ENCODE measurements around the gene SEC14L1. TPM values are rescaled to one million over a fixed set of nuclear protein-coding genes. Genes with fewer than 3 reads are reported as not detected.
A peak's percentile ranks its signal among the peaks of the same experiment; 100 is the strongest.

Gene SEC14L1
- total RNA-seq, 6 donors from 2014 or later: 100 to 291 (median 145) TPM

GRCh38 chr17:77196251-77196650, 55.5 kb downstream of the SEC14L1 start:
- Histone ChIP-seq H3K27ac (no peak overlapping the region), H3K4me1 (peaks cover 0 to 2% (median 0%) of the 10 kb centered on the region in 4 donors), H3K4me3 (no peak overlapping the region), H3K27me3 (no peaks in the 10 kb centered on the region), H3K9me3 (no peaks in the 10 kb centered on the region), H3K36me3 (peaks cover 41 to 100% (median 84%) of the 10 kb centered on the region in 4 donors)
- DNase-seq: no peak
- 82 to 92% methylated on average over 5 of the region's 5 CpGs for WGBS, 2 donors
- TF ChIP-seq EP300 (IDR thresholded peaks at IDR 0.05): no peak
- no peak for TF ChIP-seq POLR2A (IDR thresholded peaks at IDR 0.05)
- no peak for TF ChIP-seq POLR2AphosphoS5 (IDR thresholded peaks at IDR 0.05)
- no peak for ATAC-seq (ENCODE audit: low FRiP score in 2 of 2)

DNA sequence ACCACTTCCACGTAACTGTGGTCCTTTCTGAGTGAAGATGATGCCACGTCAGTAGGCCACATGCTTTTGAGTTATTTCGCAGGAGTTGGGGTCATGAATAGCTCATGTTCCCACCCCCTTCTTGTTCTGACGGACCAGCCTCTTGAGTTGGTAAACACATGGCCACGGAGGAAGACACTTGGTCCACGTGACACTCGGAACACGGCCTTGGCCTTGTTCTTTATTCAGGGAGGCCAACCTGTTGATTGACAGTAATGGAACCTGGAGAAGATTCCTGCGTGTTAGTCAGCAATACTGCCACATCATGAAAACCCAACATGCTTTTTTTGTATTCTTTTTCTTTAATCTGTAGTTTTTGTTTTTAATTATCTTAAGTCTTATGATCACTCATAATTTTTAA, 56.3 kb downstream of the SEC14L1 start:
- H3K36me3 ChIP-seq: peaks cover 46 to 100% (median 85%) of the 10 kb centered on the region in 4 donors
- no peak for TF ChIP-seq EP300 (IDR thresholded peaks at IDR 0.05)
- ATAC-seq (ENCODE audit: low FRiP score in 2 of 2) (no peak), DNase-seq (peak in 1 of 2 donors; percentile 10)
- peak overlapping the region in 1 of 4 donors; percentile 11 for H3K27ac ChIP-seq
- no peaks in the 10 kb centered on the region for H3K27me3 ChIP-seq
- H3K4me1 ChIP-seq: peaks cover 0 to 6% (median 0%) of the 10 kb centered on the region in 4 donors
- no peak overlapping the region for H3K4me3 ChIP-seq
- H3K9me3 ChIP-seq: no peaks in the 10 kb centered on the region
- WGBS, 2 donors: 89 to 95% methylated on average over 9 of the region's 9 CpGs

GRCh38 chr17:77200711-77201110, 59.9 kb downstream of the SEC14L1 start:
- peak in 1 of 2 donors; percentile 14 for DNase-seq
- Histone ChIP-seq H3K36me3 (peaks cover 44 to 99% (median 85%) of the 10 kb centered on the region in 4 donors), H3K4me3 (no peak overlapping the region), H3K27me3 (no peaks in the 10 kb centered on the region), H3K9me3 (no peaks in the 10 kb centered on the region), H3K4me1 (peaks cover 5 to 15% (median 7%) of the 10 kb centered on the region in 4 donors), H3K27ac (peak overlapping the region; percentile 3 to 63 (median 38))
- ATAC-seq (ENCODE audit: low FRiP score in 2 of 2): peak; percentile 39 to 52
- TF ChIP-seq, protein P1, sequence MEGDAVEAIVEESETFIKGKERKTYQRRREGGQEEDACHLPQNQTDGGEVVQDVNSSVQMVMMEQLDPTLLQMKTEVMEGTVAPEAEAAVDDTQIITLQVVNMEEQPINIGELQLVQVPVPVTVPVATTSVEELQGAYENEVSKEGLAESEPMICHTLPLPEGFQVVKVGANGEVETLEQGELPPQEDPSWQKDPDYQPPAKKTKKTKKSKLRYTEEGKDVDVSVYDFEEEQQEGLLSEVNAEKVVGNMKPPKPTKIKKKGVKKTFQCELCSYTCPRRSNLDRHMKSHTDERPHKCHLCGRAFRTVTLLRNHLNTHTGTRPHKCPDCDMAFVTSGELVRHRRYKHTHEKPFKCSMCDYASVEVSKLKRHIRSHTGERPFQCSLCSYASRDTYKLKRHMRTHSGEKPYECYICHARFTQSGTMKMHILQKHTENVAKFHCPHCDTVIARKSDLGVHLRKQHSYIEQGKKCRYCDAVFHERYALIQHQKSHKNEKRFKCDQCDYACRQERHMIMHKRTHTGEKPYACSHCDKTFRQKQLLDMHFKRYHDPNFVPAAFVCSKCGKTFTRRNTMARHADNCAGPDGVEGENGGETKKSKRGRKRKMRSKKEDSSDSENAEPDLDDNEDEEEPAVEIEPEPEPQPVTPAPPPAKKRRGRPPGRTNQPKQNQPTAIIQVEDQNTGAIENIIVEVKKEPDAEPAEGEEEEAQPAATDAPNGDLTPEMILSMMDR (IDR thresholded peaks at IDR 0.05): peak in 2 of 6 experiments; percentile 14 to 28
- TF ChIP-seq POLR2A (IDR thresholded peaks at IDR 0.05): no peak
- TF ChIP-seq EP300 (IDR thresholded peaks at IDR 0.05): peak in 2 of 4 donors; percentile 23 to 88
- peak; percentile 45 to 58 for TF ChIP-seq POLR2AphosphoS5 (IDR thresholded peaks at IDR 0.05)
- 65 to 70% methylated on average over 7 to 10 of the region's 10 CpGs for WGBS, 2 donors

GRCh38 chr17:77203436-77203835, 62.7 kb downstream of the SEC14L1 start:
- WGBS, 2 donors: 92 to 95% methylated on average over 12 of the region's 12 CpGs

DNA sequence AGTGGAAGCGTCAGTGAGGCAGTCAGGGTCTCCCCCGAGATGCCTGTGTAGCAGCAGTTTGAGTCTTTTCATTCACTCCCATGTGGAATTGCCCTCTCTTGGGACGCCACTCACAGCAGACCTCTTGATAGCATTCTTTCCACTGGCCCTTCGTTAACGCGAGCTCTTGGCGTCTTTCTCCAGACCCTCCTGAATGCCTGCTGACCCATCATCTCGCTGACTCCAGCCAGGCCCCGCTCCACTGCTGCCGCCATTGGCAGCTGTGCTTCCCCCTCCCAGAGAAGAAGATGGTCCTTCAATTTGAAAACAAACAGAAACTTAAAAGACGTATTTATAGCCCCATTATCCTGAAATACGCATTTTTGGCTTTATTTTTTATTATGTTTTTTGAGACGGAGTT, 63.1 kb downstream of the SEC14L1 start:
- Histone ChIP-seq H3K27me3 (no peaks in the 10 kb centered on the region), H3K9me3 (no peaks in the 10 kb centered on the region), H3K27ac (peak overlapping the region in 1 of 4 donors; percentile 11), H3K4me3 (no peak overlapping the region), H3K4me1 (peaks cover 22 to 45% (median 32%) of the 10 kb centered on the region in 4 donors), H3K36me3 (peaks cover 37 to 99% (median 82%) of the 10 kb centered on the region in 4 donors)
- DNase-seq: peak in 1 of 2 donors; percentile 9
- WGBS, 2 donors: 88 to 92% methylated on average over 13 of the region's 13 CpGs
- no peak for ATAC-seq (ENCODE audit: low FRiP score in 2 of 2)
- no peak for TF ChIP-seq EP300 (IDR thresholded peaks at IDR 0.05)
- TF ChIP-seq, protein P1 (IDR thresholded peaks at IDR 0.05): no peak
- no peak for TF ChIP-seq POLR2A (IDR thresholded peaks at IDR 0.05)
- TF ChIP-seq POLR2AphosphoS5 (IDR thresholded peaks at IDR 0.05): no peak

More at GRCh38 chr17:77203436-77203835, 62.7 kb downstream of the SEC14L1 start:
- Histone ChIP-seq H3K27me3 (no peaks in the 10 kb centered on the region), H3K4me3 (no peak overlapping the region), H3K27ac (peak overlapping the region in 1 of 4 donors; percentile 7), H3K9me3 (no peaks in the 10 kb centered on the region), H3K4me1 (peaks cover 18 to 41% (median 30%) of the 10 kb centered on the region in 4 donors), H3K36me3 (peaks cover 37 to 99% (median 81%) of the 10 kb centered on the region in 4 donors)
- ATAC-seq (ENCODE audit: low FRiP score in 2 of 2): no peak
- DNase-seq: peak in 1 of 2 donors; percentile 17
- TF ChIP-seq POLR2AphosphoS5 (IDR thresholded peaks at IDR 0.05) (no peak), EP300 (IDR thresholded peaks at IDR 0.05) (no peak), POLR2A (IDR thresholded peaks at IDR 0.05) (no peak)
- TF ChIP-seq, protein P1 (IDR thresholded peaks at IDR 0.05): no peak

- 78 to 79% methylated on average over 8 of the region's 8 CpGs for WGBS, 2 donors
- H3K9me3 ChIP-seq: no peaks in the 10 kb centered on the region
- H3K4me3 ChIP-seq: no peak overlapping the region
- H3K4me1 ChIP-seq: peaks cover 27 to 52% (median 38%) of the 10 kb centered on the region in 4 donors
- H3K36me3 ChIP-seq: peaks cover 42 to 99% (median 83%) of the 10 kb centered on the region in 4 donors
- H3K27me3 ChIP-seq: no peaks in the 10 kb centered on the region
- peak overlapping the region in 3 of 4 donors; percentile 17 to 52 (median 43) for H3K27ac ChIP-seq
- DNase-seq (no peak), ATAC-seq (ENCODE audit: low FRiP score in 2 of 2) (no peak)
- TF ChIP-seq POLR2A (IDR thresholded peaks at IDR 0.05) (no peak), POLR2AphosphoS5 (IDR thresholded peaks at IDR 0.05) (no peak), EP300 (IDR thresholded peaks at IDR 0.05) (no peak)
- TF ChIP-seq, protein P1 (IDR thresholded peaks at IDR 0.05): no peak
These were observed 63.8 kb downstream of the SEC14L1 start for GRCh38 chr17:77204536-77204935.
